ENCODE results near the gene MEF2A. TPM values are rescaled to one million over a fixed set of nuclear protein-coding genes. Genes with fewer than 3 reads are reported as not detected.

The MEF2A gene
- total RNA-seq, 1 experiment from 2014 or later, result 21.3 TPM

DNA sequence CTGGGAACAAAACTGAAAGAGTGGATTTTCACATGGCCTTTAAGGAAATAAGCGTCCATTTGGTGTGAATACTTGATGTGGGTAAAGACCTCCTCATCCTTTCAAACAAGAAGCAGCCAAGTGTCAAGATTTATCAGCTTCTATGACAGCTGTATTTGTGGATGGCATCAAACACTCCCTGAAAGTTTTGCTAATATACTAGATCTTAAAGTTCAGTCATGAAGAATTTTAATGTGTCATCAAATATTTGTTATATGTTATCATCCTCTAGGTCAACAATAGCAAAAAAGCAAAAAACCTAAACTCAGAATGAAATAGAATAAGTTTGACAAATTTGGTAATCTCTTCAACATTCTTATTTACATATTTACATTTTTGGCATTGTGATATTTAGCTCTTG is 196.5 kb downstream of the MEF2A start:
- H3K9ac ChIP-seq (ENCODE audit: low read length), result no peak overlapping the region
- no TSS peak for BruUV-seq (replicated peaks)
- intact Hi-C loops (cut with micrococcal nuclease), result no loop called here

DNA sequence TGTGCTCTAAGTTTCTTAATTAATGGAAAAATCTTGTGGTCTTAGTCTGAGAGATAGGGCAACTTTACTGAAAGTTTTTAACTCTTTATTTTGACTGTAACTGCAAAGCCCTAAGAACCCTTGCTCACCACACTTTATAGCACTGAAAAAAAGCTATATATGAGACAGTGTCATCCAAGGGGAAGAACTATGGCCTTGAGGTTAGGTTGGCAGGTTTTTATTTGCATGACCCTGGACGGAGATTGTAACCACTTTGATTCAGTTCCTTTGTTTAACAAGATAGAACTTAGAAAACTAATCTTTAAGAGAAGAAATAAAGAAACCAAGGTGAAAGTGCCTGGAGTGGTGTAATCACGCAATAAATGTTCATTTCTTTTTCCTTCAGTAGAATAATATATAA is 198.0 kb downstream of the MEF2A start:
- intact Hi-C loops (cut with micrococcal nuclease), result no loop called here
- H3K4me1 ChIP-seq (ENCODE audit: insufficient read depth, low read length), result no peaks in the 10 kb centered on the region
- H3K36me3 ChIP-seq (ENCODE audit: low read depth, low read length), result no peaks in the 10 kb centered on the region
- H2AFZ ChIP-seq (ENCODE audit: low read length), result no peak overlapping the region
- no peak overlapping the region for H3K4me3 ChIP-seq (ENCODE audit: low read length)
- H4K20me1 ChIP-seq (ENCODE audit: low read length), result no peaks in the 10 kb centered on the region
- DNase-seq (no peak), ATAC-seq (no peak)
- H3K9me3 ChIP-seq (ENCODE audit: low read length), result no peaks in the 10 kb centered on the region
- POLR2A ChIA-PET (ENCODE audit: unreplicated experiment), result no interaction called here
- no peak overlapping the region for H3K9ac ChIP-seq (ENCODE audit: low read length)
- TF ChIP-seq EZH2phosphoT487 (IDR thresholded peaks at IDR 0.05; ENCODE audit: borderline replicate concordance, low read length) (no peak), CTCF (conservative IDR thresholded peaks at IDR 0.05; ENCODE audit: low read depth, low read length) (no peak), EZH2 (IDR thresholded peaks at IDR 0.05; ENCODE audit: low read length, unreplicated experiment) (no peak)
- H3K79me2 ChIP-seq (ENCODE audit: low read length), result no peaks in the 10 kb centered on the region
- BruUV-seq (replicated peaks), result no TSS peak
- H3K27me3 ChIP-seq (ENCODE audit: low read length), result 0 out of 2 replicates have a peak, but pooled peaks cover 6% of the 10 kb centered on the region
- H3K4me2 ChIP-seq (ENCODE audit: low read length), result no peak overlapping the region
- no peaks in the 10 kb centered on the region for H3F3A ChIP-seq (ENCODE audit: low read length, unreplicated experiment)
- H3K9me2 ChIP-seq (replicated peaks; ENCODE audit: low read length), result no peaks in the 10 kb centered on the region
- H3K27ac ChIP-seq (ENCODE audit: low read length), result no peak overlapping the region
- CTCF ChIA-PET, result no interaction called here

More for the DNA sequence above, 196.5 kb downstream of the MEF2A start:
- Histone ChIP-seq H3F3A (ENCODE audit: low read length, unreplicated experiment) (no peaks in the 10 kb centered on the region), H2AFZ (ENCODE audit: low read length) (no peak overlapping the region), H4K20me1 (ENCODE audit: low read length) (no peaks in the 10 kb centered on the region), H3K27ac (ENCODE audit: low read length) (no peak overlapping the region), H3K4me3 (ENCODE audit: low read length) (no peak overlapping the region), H3K4me2 (ENCODE audit: low read length) (no peak overlapping the region), H3K36me3 (ENCODE audit: low read depth, low read length) (no peaks in the 10 kb centered on the region), H3K27me3 (ENCODE audit: low read length) (0 out of 2 replicates have a peak, but pooled peaks cover 6% of the 10 kb centered on the region), H3K9me2 (replicated peaks; ENCODE audit: low read length) (no peaks in the 10 kb centered on the region), H3K4me1 (ENCODE audit: insufficient read depth, low read length) (no peaks in the 10 kb centered on the region), H3K9me3 (ENCODE audit: low read length) (no peaks in the 10 kb centered on the region), H3K79me2 (ENCODE audit: low read length) (no peaks in the 10 kb centered on the region)
- CTCF ChIA-PET, result no interaction called here
- POLR2A ChIA-PET (ENCODE audit: unreplicated experiment), result no interaction called here
- DNase-seq (peak; percentile 40), ATAC-seq (no peak)
- TF ChIP-seq CTCF (conservative IDR thresholded peaks at IDR 0.05; ENCODE audit: low read depth, low read length), result no peak
- no peak for TF ChIP-seq EZH2phosphoT487 (IDR thresholded peaks at IDR 0.05; ENCODE audit: borderline replicate concordance, low read length)
- no peak for TF ChIP-seq EZH2 (IDR thresholded peaks at IDR 0.05; ENCODE audit: low read length, unreplicated experiment)

DNA sequence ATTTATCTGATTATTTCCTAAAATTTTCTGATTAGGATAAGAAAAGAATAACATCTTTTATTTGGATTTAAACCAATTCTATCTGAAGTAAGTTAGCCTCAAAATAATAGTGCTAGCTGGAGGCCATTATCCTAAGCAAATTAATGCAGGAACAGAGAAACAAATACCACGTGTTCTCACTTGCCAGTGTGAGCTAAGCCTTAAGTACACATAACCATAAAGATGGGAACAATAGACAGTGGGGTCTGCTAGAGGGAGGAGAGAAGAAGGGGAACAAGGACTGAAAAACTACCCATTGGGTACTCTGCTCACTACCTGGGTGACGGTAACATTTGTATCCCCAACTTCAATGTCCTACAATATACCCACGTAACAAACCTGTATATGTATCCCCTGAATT is 198.7 kb downstream of the MEF2A start:
- no peak for ATAC-seq
- TF ChIP-seq EZH2 (IDR thresholded peaks at IDR 0.05; ENCODE audit: low read length, unreplicated experiment) (no peak), EZH2phosphoT487 (IDR thresholded peaks at IDR 0.05; ENCODE audit: borderline replicate concordance, low read length) (no peak), CTCF (conservative IDR thresholded peaks at IDR 0.05; ENCODE audit: low read depth, low read length) (no peak)
- Histone ChIP-seq H4K20me1 (ENCODE audit: low read length) (no peaks in the 10 kb centered on the region), H3K4me2 (ENCODE audit: low read length) (no peak overlapping the region), H2AFZ (ENCODE audit: low read length) (no peak overlapping the region), H3K27me3 (ENCODE audit: low read length) (0 out of 2 replicates have a peak, but pooled peaks cover 6% of the 10 kb centered on the region), H3K36me3 (ENCODE audit: low read depth, low read length) (no peaks in the 10 kb centered on the region), H3K9me3 (ENCODE audit: low read length) (no peaks in the 10 kb centered on the region), H3K4me1 (ENCODE audit: insufficient read depth, low read length) (no peaks in the 10 kb centered on the region), H3F3A (ENCODE audit: low read length, unreplicated experiment) (no peaks in the 10 kb centered on the region), H3K4me3 (ENCODE audit: low read length) (no peak overlapping the region), H3K9me2 (replicated peaks; ENCODE audit: low read length) (no peaks in the 10 kb centered on the region), H3K79me2 (ENCODE audit: low read length) (no peaks in the 10 kb centered on the region), H3K9ac (ENCODE audit: low read length) (no peak overlapping the region), H3K27ac (ENCODE audit: low read length) (no peak overlapping the region)
- no peak for DNase-seq
- ChIA-PET CTCF (no interaction called here), POLR2A (ENCODE audit: unreplicated experiment) (no interaction called here)
- no TSS peak for BruUV-seq (replicated peaks)
- intact Hi-C loops (cut with micrococcal nuclease), result no loop called here

Other genes with a start within 250 kb of the MEF2A start
- gene LYSMD4, start 167.5 kb downstream of the MEF2A start, total RNA-seq (2014; rRNA removed), result 7.8 and 8.9 TPM in 2 replicates